GM12878 (cell line): Measurements from ENCODE around the gene MGMT. TPM values are rescaled to one million over a fixed set of nuclear protein-coding genes. Genes with fewer than 3 reads are reported as not detected.

Experiments used
- CHD2 ChIP-seq: IDR thresholded peaks from 2 replicates; pipeline ENCODE4 v1.6.1; 2011; ENCODE audit warnings: low read depth, low read length, improper control_type of control experiment, borderline replicate concordance
- CHD4 ChIP-seq: fragments of 200-600 bp; sonication (generic); IDR thresholded peaks from 2 replicates; pipeline ENCODE4 v1.6.1; 2016; ENCODE audit warnings: mild to moderate bottlenecking
- DPF2 ChIP-seq: fragments of 450-650 bp; IDR thresholded peaks from 2 replicates; pipeline ENCODE4 v1.6.1; 2017; ENCODE audit warnings: mild to moderate bottlenecking
- E2F8 ChIP-seq: fragments of 450-650 bp; IDR thresholded peaks from 2 replicates; pipeline ENCODE4 v1.6.1; 2018; ENCODE audit warnings: mild to moderate bottlenecking, low read depth, moderate library complexity; ENCODE audit not compliant: partially characterized antibody
- KDM1A ChIP-seq: fragments of 200-600 bp; sonication (generic); IDR thresholded peaks from 2 replicates; pipeline ENCODE4 v1.6.1; 2016; ENCODE audit warnings: borderline replicate concordance
- MYC ChIP-seq: IDR thresholded peaks from 2 replicates; pipeline ENCODE4 v1.6.1; 2011; ENCODE audit warnings: mild to moderate bottlenecking, low read length, moderate library complexity, inconsistent platforms; ENCODE audit not compliant: insufficient read depth, insufficient replicate concordance, insufficient read length, severe bottlenecking
- RAD51 ChIP-seq: fragments of 450-650 bp; IDR thresholded peaks from 2 replicates; pipeline ENCODE4 v1.6.1; 2016; ENCODE audit warnings: moderate library complexity, mild to moderate bottlenecking, inconsistent platforms
- SIX5 ChIP-seq: IDR thresholded peaks from 2 replicates; pipeline ENCODE4 v1.6.1; 2011; ENCODE audit warnings: mild to moderate bottlenecking, low read depth, low read length, moderate library complexity; ENCODE audit not compliant: severe bottlenecking
- SREBF2 ChIP-seq: IDR thresholded peaks from 2 replicates; pipeline ENCODE4 v1.6.1; 2012; ENCODE audit warnings: mild to moderate bottlenecking, low read length
- TCF7 ChIP-seq: IDR thresholded peaks from 2 replicates; pipeline ENCODE4 v1.6.1; 2014; ENCODE audit warnings: antibody characterized with exemption, borderline replicate concordance
- ZBTB11 ChIP-seq: fragments of 450-650 bp; formaldehyde crosslinking; IDR thresholded peaks from 2 replicates; pipeline ENCODE4 v1.5.0; 2022; ENCODE audit warnings: mild to moderate bottlenecking, missing genetic modification characterization
- ZNF274 ChIP-seq: IDR thresholded peaks from one replicate; pipeline ENCODE4 v1.8.0; 2011; ENCODE audit not compliant: insufficient read length, insufficient read depth
- polyA plus RNA-seq, 11 experiments: library from polyadenylated mRNA; depleted of rRNA in 4 of 11; unstranded in 6 of 11; stranded (reverse) in 5 of 11; fragments of >200 nt; fragmentation: Nextera tagmentation in 4 of 11; fragmentation: Illumina TruSeq in 1 of 11; extraction: Ambion mirVana in 4 of 11; extraction: Trizol in 1 of 11; gene quantifications; 1 replicate in 1 of 11; 2 replicates in 10 of 11; pipeline versions ENCODE4 v1.2.1 to v1.2.3, GENCODE V29; 2011 to 2016; ENCODE audit warnings: inconsistent platforms in 2 of 11, missing spikeins in 2 of 11, low read depth in 1 of 11
- total RNA-seq, 4 experiments: library from RNA; depleted of rRNA in 3 of 4; stranded (reverse); fragments of >200 nt in 3 of 4; fragmentation: Illumina TruSeq in 1 of 4; extraction: Trizol in 1 of 4; gene quantifications; 2 replicates each; pipeline versions ENCODE4 v1.2.1 to v1.2.3, GENCODE V29; 2013 to 2021

MGMT gene
- total and polyA plus RNA-seq, 10 of the 15 experiments (the other 5 are each of a cell fraction or from before 2014, with no cell fraction given), result 0.16 to 24.2 (median 13.3) TPM

GRCh38 chr10:129444359-129444758, 22.7 kb upstream of the MGMT start (continued):
- TF ChIP-seq CHD4 (no peak), ZBTB11 (CRISPR knock-in tag) (no peak), TCF7 (no peak), MYC (no peak), RAD51 (no peak), KDM1A (no peak), SREBF2 (no peak), SIX5 (no peak), ZNF274 (no peak), DPF2 (no peak), CHD2 (no peak), E2F8 (no peak)
